Measurements from ENCODE around the gene SUGP2.

- TF ChIP-seq CTCF (IDR thresholded peaks at IDR 0.05): no peak
- TF ChIP-seq POLR2AphosphoS5 (IDR thresholded peaks at IDR 0.05): no peak
- no peak for TF ChIP-seq POLR2A (IDR thresholded peaks at IDR 0.05)
These were observed 46.3 kb upstream of the SUGP2 start for GRCh38 chr19:19079571-19079970.

Measured in upper lobe of left lung (tissue), 4 donors.